HG02884 (cell line): ENCODE data around the gene UCP2.
A peak's percentile ranks its signal among the peaks of the same experiment; 100 is the strongest.
"Not testable (repeated sequence)": the region's sequence is repeated elsewhere in the genome, so short reads cannot be mapped to it uniquely, and the experiment has no call there.

Source experiments
- ATAC-seq: cut with Tn5 transposase; IDR thresholded peaks from one replicate; pipeline ENCODE4 v1.9.1; 2021; ENCODE audit warnings: mild to moderate bottlenecking, moderate library complexity; ENCODE audit not compliant: unreplicated experiment

UCP2 gene

GRCh38 chr11:73996161-73996747 lies 13.6 kb upstream of the UCP2 start:
- ATAC-seq = no peak

- ATAC-seq = no peak
These were observed 13.1 kb upstream of the UCP2 start for GRCh38 chr11:73995731-73996130.

- no peak for ATAC-seq
These were observed 12.6 kb upstream of the UCP2 start for GRCh38 chr11:73995247-73995646.

- ATAC-seq = no peak
These were observed 8.9 kb upstream of the UCP2 start for GRCh38 chr11:73991471-73992006.

GRCh38 chr11:73990730-73991129 lies 8.1 kb upstream of the UCP2 start:
- no peak for ATAC-seq

- no peak for ATAC-seq
These were observed 6.5 kb upstream of the UCP2 start for GRCh38 chr11:73989156-73989555.

- ATAC-seq = no peak
These were observed 5.6 kb upstream of the UCP2 start for GRCh38 chr11:73988227-73988626.

GRCh38 chr11:73985661-73986060 lies 3.0 kb upstream of the UCP2 start:
- not testable (repeated sequence) for ATAC-seq

GRCh38 chr11:73983741-73984538 lies 1.3 kb upstream of the UCP2 start:
- ATAC-seq = no peak

- ATAC-seq = peak; percentile 69
These were observed 522 bp upstream of the UCP2 start for GRCh38 chr11:73982990-73983740.

GRCh38 chr11:73981051-73981805 lies 1.4 kb downstream of the UCP2 start:
- ATAC-seq = no peak

- peak; percentile 46 for ATAC-seq
These were observed 2.4 kb downstream of the UCP2 start for GRCh38 chr11:73980001-73980961.

GRCh38 chr11:73978576-73979086 lies 4.0 kb downstream of the UCP2 start:
- ATAC-seq = no peak

- no peak for ATAC-seq
These were observed 4.7 kb downstream of the UCP2 start for GRCh38 chr11:73977856-73978519.

GRCh38 chr11:73976451-73977151 lies 6.0 kb downstream of the UCP2 start:
- ATAC-seq = no peak

- ATAC-seq = no peak
These were observed 7.2 kb downstream of the UCP2 start for GRCh38 chr11:73975479-73975757.

GRCh38 chr11:73974604-73975478 lies 7.8 kb downstream of the UCP2 start:
- no peak for ATAC-seq
